Neural cell (in vitro differentiated cells): ENCODE data around the gene DCAF11.
A peak's percentile ranks its signal among the peaks of the same experiment; 100 is the strongest.

ENCODE experiments used
- EP300 ChIP-seq: fragments of 450-650 bp; conservative IDR thresholded peaks from 2 replicates; pipeline ENCODE4 v1.6.1; 2014; ENCODE audit warnings: antibody characterized with exemption, mild to moderate bottlenecking, moderate library complexity; ENCODE audit not compliant: poor library complexity, severe bottlenecking
- EZH2 ChIP-seq: fragments of 200-600, 300-800 bp; shearing (Covaris generic), sonication (generic); IDR thresholded peaks from 2 replicates; pipeline ENCODE4 v1.6.1; 2014; ENCODE audit warnings: antibody characterized with exemption, low read length, borderline replicate concordance, mild to moderate bottlenecking; ENCODE audit not compliant: insufficient read depth, poor library complexity, severe bottlenecking
- MXI1 ChIP-seq: fragments of 450-650 bp; conservative IDR thresholded peaks from 2 replicates; pipeline ENCODE4 v1.6.1; 2014; ENCODE audit warnings: antibody characterized with exemption, mild to moderate bottlenecking; ENCODE audit not compliant: poor library complexity, severe bottlenecking
- RAD21 ChIP-seq: fragments of 450-650 bp; conservative IDR thresholded peaks from 2 replicates; pipeline ENCODE4 v1.6.1; 2014; ENCODE audit warnings: antibody characterized with exemption, mild to moderate bottlenecking, moderate library complexity
- TF ChIP-seq, protein P1 (sequence below): fragments of 450-650 bp; IDR thresholded peaks from 2 replicates; pipeline ENCODE4 v1.5.1; 2014; ENCODE audit warnings: antibody characterized with exemption, mild to moderate bottlenecking, moderate library complexity; ENCODE audit not compliant: poor library complexity, severe bottlenecking

DNA sequence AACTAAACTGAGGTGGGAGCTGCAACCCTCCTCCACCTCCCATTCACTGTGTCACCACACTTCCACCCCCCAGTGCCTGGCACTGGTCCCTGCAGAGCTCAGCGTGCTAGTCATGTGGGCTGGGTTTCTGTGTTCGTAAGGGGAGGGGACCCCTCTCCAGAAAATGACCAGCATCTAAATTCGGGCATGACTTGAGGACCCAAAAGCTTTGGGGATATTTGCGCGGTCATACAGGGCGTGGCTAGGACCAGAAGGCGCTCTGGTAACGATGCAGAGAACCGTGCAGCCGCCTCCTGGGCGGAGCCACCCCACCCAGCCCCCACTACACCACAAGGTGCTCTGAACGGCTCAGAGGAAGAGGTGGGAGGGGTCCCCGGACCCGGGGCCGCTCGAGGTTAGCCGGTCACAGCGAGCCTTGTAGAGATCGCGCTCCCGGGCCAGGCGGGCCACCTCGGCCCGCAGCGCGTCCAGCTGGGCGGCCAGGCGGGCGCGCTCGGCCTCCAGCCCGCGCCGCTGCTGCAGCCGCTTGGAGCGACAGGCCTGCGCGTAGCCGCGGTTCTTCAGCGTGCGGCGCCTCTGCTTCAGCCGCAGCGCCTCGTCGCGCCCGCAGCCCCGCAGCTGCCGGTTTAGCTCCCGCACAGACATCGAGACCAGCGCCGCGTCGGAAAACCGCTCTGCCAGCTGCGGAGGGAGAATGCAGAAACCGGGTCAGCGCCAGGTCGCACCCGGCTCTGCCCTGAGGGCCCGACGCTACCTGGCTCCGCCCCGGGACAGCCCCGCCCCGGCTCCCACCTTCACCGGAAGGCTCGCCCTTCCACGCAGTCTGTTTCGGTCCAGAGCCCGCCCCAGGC, 33.5 kb upstream of the DCAF11 start:
- TF ChIP-seq, protein P1, sequence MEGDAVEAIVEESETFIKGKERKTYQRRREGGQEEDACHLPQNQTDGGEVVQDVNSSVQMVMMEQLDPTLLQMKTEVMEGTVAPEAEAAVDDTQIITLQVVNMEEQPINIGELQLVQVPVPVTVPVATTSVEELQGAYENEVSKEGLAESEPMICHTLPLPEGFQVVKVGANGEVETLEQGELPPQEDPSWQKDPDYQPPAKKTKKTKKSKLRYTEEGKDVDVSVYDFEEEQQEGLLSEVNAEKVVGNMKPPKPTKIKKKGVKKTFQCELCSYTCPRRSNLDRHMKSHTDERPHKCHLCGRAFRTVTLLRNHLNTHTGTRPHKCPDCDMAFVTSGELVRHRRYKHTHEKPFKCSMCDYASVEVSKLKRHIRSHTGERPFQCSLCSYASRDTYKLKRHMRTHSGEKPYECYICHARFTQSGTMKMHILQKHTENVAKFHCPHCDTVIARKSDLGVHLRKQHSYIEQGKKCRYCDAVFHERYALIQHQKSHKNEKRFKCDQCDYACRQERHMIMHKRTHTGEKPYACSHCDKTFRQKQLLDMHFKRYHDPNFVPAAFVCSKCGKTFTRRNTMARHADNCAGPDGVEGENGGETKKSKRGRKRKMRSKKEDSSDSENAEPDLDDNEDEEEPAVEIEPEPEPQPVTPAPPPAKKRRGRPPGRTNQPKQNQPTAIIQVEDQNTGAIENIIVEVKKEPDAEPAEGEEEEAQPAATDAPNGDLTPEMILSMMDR: no peak
- TF ChIP-seq RAD21 (peak; percentile 37), EP300 (no peak), MXI1 (peak; percentile 57), EZH2 (no peak)
